MCF 10A (cell line): ENCODE data around the gene C1orf122. TPM values are rescaled to one million over a fixed set of nuclear protein-coding genes. Genes with fewer than 3 reads are reported as not detected.
"Not testable (repeated sequence)": the region's sequence is repeated elsewhere in the genome, so short reads cannot be mapped to it uniquely, and the experiment has no call there.

Source experiments
- BruUV-seq: library from RNA; stranded (reverse); fragments of 400-500 nt; replicated peaks from 2 replicates; lab custom pipeline; 2021; lab: Mats Ljungman, UMichigan
- CTCF ChIA-PET: fragments of 300-600 bp; sonication (Branson Sonifier 250); formaldehyde crosslinking; extraction: SDS; loops from one replicate; lab custom pipeline; 2021; ENCODE audit warnings: antibody characterized with exemption, inconsistent platforms; lab: Yijun Ruan, JAX
- POLR2A ChIA-PET: fragments of 300-600, 350-650 bp; sonication (Branson Sonifier 250); formaldehyde crosslinking; extraction: SDS; loops from one replicate; lab custom pipeline; 2020; ENCODE audit warnings: antibody characterized with exemption, inconsistent platforms; lab: Yijun Ruan, JAX
- DNase-seq: peaks from one replicate; pipeline ENCODE4 v3.0.0-alpha.2; 2018; ENCODE audit not compliant: unreplicated experiment
- H3K27ac Mint-ChIP-seq: one replicate; pipeline ENCODE4 v1.8.0; 2022; ENCODE audit warnings: mild to moderate bottlenecking, low read depth, mixed read lengths; ENCODE audit not compliant: unreplicated experiment
- H3K27me3 Mint-ChIP-seq: one replicate; pipeline ENCODE4 v1.8.0; 2022; ENCODE audit warnings: mixed read lengths; ENCODE audit not compliant: insufficient read depth, unreplicated experiment
- H3K36me3 Mint-ChIP-seq: one replicate; pipeline ENCODE4 v1.8.0; 2022; ENCODE audit warnings: mild to moderate bottlenecking, moderate library complexity, mixed read lengths; ENCODE audit not compliant: insufficient read depth, unreplicated experiment
- H3K4me1 Mint-ChIP-seq: one replicate; pipeline ENCODE4 v1.8.0; 2022; ENCODE audit warnings: mixed read lengths; ENCODE audit not compliant: insufficient read depth, unreplicated experiment
- H3K4me3 Mint-ChIP-seq: one replicate; pipeline ENCODE4 v1.8.0; 2022; ENCODE audit warnings: mild to moderate bottlenecking, moderate library complexity, mixed read lengths; ENCODE audit not compliant: unreplicated experiment
- H3K9me3 Mint-ChIP-seq: one replicate; pipeline ENCODE4 v1.8.0; 2022; ENCODE audit warnings: mixed read lengths; ENCODE audit not compliant: unreplicated experiment
- CTCF ChIP-seq: fragments of 200-600 bp; IDR thresholded peaks from one replicate; pipeline ENCODE4 v1.8.0; 2022; ENCODE audit warnings: antibody characterized with exemption, mild to moderate bottlenecking; ENCODE audit not compliant: unreplicated experiment
- intact Hi-C: fragments of 100-400 bp; cut with micrococcal nuclease; formaldehyde crosslinking; loops from 2 replicates; pipeline ENCODE4 v1.14.1; 2022
- total RNA-seq: library from RNA; stranded (reverse); gene quantifications from 2 replicates; pipeline ENCODE4 v1.2.3, GENCODE V29; 2022

The C1orf122 gene
- total RNA-seq, 1 experiment from 2014 or later: 81.5 TPM

GRCh38 chr1:37765916-37766664, 41.5 kb upstream of the C1orf122 start:
- TF ChIP-seq CTCF: no peak
- no peak overlapping the region for H3K27ac Mint-ChIP-seq
- BruUV-seq: no TSS peak
- H3K9me3 Mint-ChIP-seq: no peaks in the 10 kb centered on the region
- no peaks in the 10 kb centered on the region for H3K4me1 Mint-ChIP-seq
- CTCF ChIA-PET: interaction anchor here (0.6 to 1.2 kb wide), 2 partner anchors 11 to 1194 kb away, joined by 3 to 4 read pairs; no protein-coding TSS in a partner anchor
- no peaks in the 10 kb centered on the region for H3K36me3 Mint-ChIP-seq
- intact Hi-C loops: no loop called here
- H3K27me3 Mint-ChIP-seq: peaks cover 92% of the 10 kb centered on the region
- H3K4me3 Mint-ChIP-seq: no peak overlapping the region
- DNase-seq: peak; percentile 22
- POLR2A ChIA-PET: no interaction called here

GRCh38 chr1:37767488-37767887, 40.1 kb upstream of the C1orf122 start:
- ChIA-PET CTCF (no interaction called here), POLR2A (interaction anchor here (1.5 kb wide), 1 partner anchor 41 kb away, joined by 3 read pairs; no protein-coding TSS in a partner anchor)
- H3K4me3 Mint-ChIP-seq: no peak overlapping the region
- intact Hi-C loops: no loop called here
- H3K27ac Mint-ChIP-seq: no peak overlapping the region
- peaks cover 91% of the 10 kb centered on the region for H3K27me3 Mint-ChIP-seq
- no peaks in the 10 kb centered on the region for H3K4me1 Mint-ChIP-seq
- TF ChIP-seq CTCF: no peak
- no peaks in the 10 kb centered on the region for H3K9me3 Mint-ChIP-seq
- H3K36me3 Mint-ChIP-seq: no peaks in the 10 kb centered on the region
- BruUV-seq: no TSS peak
- DNase-seq: no peak

GRCh38 chr1:37771440-37771839, 36.1 kb upstream of the C1orf122 start:
- POLR2A ChIA-PET, intact Hi-C loops, H3K4me1 Mint-ChIP-seq, H3K4me3 Mint-ChIP-seq, CTCF ChIA-PET, H3K27ac Mint-ChIP-seq, H3K36me3 Mint-ChIP-seq, DNase-seq, BruUV-seq: not testable (repeated sequence)
- Mint-ChIP-seq H3K9me3 (peaks cover 13% of the 10 kb centered on the region), H3K27me3 (peaks cover 52% of the 10 kb centered on the region)

- DNase-seq: no peak
- Mint-ChIP-seq H3K9me3 (peaks cover 13% of the 10 kb centered on the region), H3K27ac (no peak overlapping the region), H3K4me1 (no peaks in the 10 kb centered on the region), H3K36me3 (no peaks in the 10 kb centered on the region), H3K4me3 (no peak overlapping the region), H3K27me3 (peaks cover 11% of the 10 kb centered on the region)
- intact Hi-C loops: no loop called here
- ChIA-PET POLR2A (interaction anchor here (0.6 to 1.2 kb wide), 2 partner anchors 17 to 28 kb away, joined by 3 to 4 read pairs; no protein-coding TSS in a partner anchor), CTCF (interaction anchor here (0.6 to 0.8 kb wide), 4 partner anchors 12 to 1010 kb away, joined by 3 read pairs; partner anchors contain the start of gene EPHA10)
- no peak for TF ChIP-seq CTCF
- BruUV-seq: no TSS peak
These were observed 30.6 kb upstream of the C1orf122 start for GRCh38 chr1:37776946-37777516.
